Ishikawa (cell line): Measurements from ENCODE around the gene LYG2.

ENCODE experiments used
- CEBPB ChIP-seq: IDR thresholded peaks from 2 replicates; pipeline ENCODE4 v1.6.1; 2012
- EP300 ChIP-seq: IDR thresholded peaks from 2 replicates; pipeline ENCODE4 v1.6.1; 2012; ENCODE audit warnings: borderline replicate concordance
- FOXM1 ChIP-seq: IDR thresholded peaks from 2 replicates; pipeline ENCODE4 v1.6.1; 2012; ENCODE audit warnings: low read depth, borderline replicate concordance
- NFIC ChIP-seq: IDR thresholded peaks from 2 replicates; pipeline ENCODE4 v1.6.1; 2012
- RAD21 ChIP-seq: IDR thresholded peaks from 2 replicates; pipeline ENCODE4 v1.6.1; 2012; ENCODE audit warnings: low read depth
- TAF1 ChIP-seq: IDR thresholded peaks from 2 replicates; pipeline ENCODE4 v1.6.1; 2012; ENCODE audit warnings: low read depth, mild to moderate bottlenecking
- TEAD4 ChIP-seq: IDR thresholded peaks from 2 replicates; pipeline ENCODE4 v1.6.1; 2012
- USF1 ChIP-seq: IDR thresholded peaks from 2 replicates; pipeline ENCODE4 v1.6.1; 2012
- ZBTB7A ChIP-seq: IDR thresholded peaks from 2 replicates; pipeline ENCODE4 v1.6.1; 2012; ENCODE audit warnings: low read depth

Gene LYG2

GRCh38 chr2:99205491-99205890 lies 50.0 kb downstream of the LYG2 start:
- TF ChIP-seq USF1 (0 out of 2 replicates have a peak, but pooled peaks have one; percentile 25), CEBPB (peak; percentile 28; the same call in 1 of the 2 replicates), TAF1 (no peak), TEAD4 (0 out of 2 replicates have a peak, but pooled peaks have one; percentile 34)

- TF ChIP-seq EP300 (no peak), NFIC (no peak)
Measured at GRCh38 chr2:99201959-99202678, 53.3 kb downstream of the LYG2 start.

GRCh38 chr2:99200076-99200800 lies 55.2 kb downstream of the LYG2 start:
- TF ChIP-seq USF1: no peak
- no peak for TF ChIP-seq ZBTB7A
- no peak for TF ChIP-seq CEBPB

- TF ChIP-seq TAF1 (no peak), TEAD4 (no peak), FOXM1 (no peak), RAD21 (no peak)
Measured at GRCh38 chr2:99198103-99198841, 57.2 kb downstream of the LYG2 start.
